GM12892 (cell line): Measurements from ENCODE around the gene FGGY.

Source experiments
- DNase-seq: peaks from one replicate; pipeline ENCODE4 v3.0.0; 2011; ENCODE audit not compliant: insufficient read length
- FAIRE-seq: peaks from 2 replicates; lab custom pipeline; 2011; peaks lifted over from hg19 to GRCh38; lab: Jason Lieb, UNC
- POLR2A ChIP-seq: IDR thresholded peaks from 2 replicates; pipeline ENCODE4 v1.6.1; 2011; ENCODE audit warnings: low read depth, low read length, control low read depth
- POLR2AphosphoS5 ChIP-seq: IDR thresholded peaks from 2 replicates; pipeline ENCODE4 v1.6.1; 2011; ENCODE audit warnings: low read depth, low read length, control low read depth
- TAF1 ChIP-seq: IDR thresholded peaks from 2 replicates; pipeline ENCODE4 v1.6.1; 2011; ENCODE audit warnings: low read depth, mild to moderate bottlenecking, control low read depth, low read length, borderline replicate concordance

FGGY gene

GRCh38 chr1:59504276-59504675 lies 207.4 kb downstream of the FGGY start:
- DNase-seq (no peak), FAIRE-seq (no peak)
- no peak for TF ChIP-seq POLR2AphosphoS5
- TF ChIP-seq POLR2A = no peak
- no peak for TF ChIP-seq TAF1

- no peak for TF ChIP-seq POLR2A
- no peak for TF ChIP-seq POLR2AphosphoS5
- no peak for TF ChIP-seq TAF1
- DNase-seq (no peak), FAIRE-seq (no peak)
Measured at GRCh38 chr1:59505596-59506028, 208.7 kb downstream of the FGGY start.

GRCh38 chr1:59506952-59507351 lies 210.1 kb downstream of the FGGY start:
- TF ChIP-seq TAF1 (no peak), POLR2A (no peak), POLR2AphosphoS5 (no peak)
- FAIRE-seq (peak; percentile 66), DNase-seq (no peak)

- TF ChIP-seq POLR2AphosphoS5 (no peak), POLR2A (no peak), TAF1 (no peak)
- FAIRE-seq = no peak
- DNase-seq = no peak
Measured at GRCh38 chr1:59509341-59509875, 212.5 kb downstream of the FGGY start.

DNA sequence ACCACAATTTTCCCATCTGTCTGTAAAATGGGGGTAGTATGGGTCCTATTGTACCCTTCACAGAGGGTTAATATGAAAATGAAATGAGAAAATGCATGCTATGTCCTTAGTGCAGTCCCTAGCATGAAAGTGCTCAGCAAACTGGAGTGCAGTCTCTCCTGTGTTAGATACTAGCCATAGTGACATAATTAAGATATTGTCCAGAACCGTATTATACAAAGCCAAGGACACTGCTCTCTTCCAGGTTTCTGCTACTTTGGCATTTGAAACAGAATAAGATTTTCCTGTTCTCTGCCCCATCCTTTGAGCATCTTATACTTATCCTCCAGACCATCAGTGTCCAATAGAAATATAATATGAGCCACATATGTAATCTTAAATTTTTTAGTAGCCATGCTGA lies 213.4 kb downstream of the FGGY start:
- DNase-seq = no peak
- TF ChIP-seq POLR2A (no peak), TAF1 (no peak), POLR2AphosphoS5 (no peak)
- no peak for FAIRE-seq

DNA sequence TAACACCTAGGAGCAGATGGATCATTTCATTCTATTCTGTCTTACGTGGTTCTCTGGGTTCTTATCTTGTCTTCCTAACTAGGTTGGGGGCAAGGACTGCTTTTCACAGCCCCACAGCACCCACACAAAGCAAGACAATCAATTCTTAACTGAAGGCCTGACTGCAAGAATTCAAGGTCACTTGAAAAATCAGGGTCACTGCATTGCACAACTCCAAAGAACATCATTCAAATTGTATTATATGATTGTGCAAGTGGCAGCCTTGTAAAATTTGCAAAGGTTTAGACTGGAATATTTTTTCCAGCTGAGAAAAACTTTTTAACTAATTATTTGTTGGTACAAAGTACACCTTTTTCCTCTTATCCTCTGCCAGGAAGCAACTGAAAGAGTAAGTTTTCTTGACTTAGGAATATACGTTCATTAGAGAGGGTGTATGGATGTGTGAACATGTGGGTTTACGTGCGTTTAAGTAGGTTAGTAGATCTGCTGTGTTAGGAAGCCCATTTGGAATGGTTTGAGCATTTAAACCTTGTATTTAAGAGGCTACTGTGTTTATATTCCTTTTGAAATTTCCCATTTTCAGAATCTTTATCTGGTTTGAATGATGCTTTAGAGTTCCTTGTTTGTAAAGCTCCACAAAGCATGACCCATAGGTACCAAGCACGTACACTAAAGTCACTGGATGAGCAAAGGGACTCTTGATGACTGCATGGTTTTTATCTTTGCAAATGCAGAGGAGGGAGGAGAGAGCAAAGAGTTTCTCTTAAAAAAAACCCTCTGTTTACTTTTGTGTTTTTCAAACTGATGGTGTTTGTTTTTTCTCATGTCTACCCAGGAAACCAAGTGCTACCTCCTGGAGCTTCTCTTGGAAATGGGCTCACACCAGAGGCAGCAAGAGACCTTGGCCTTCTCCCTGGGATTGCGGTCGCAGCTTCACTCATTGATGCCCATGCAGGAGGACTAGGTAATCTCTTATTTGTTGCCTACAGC lies 214.9 kb downstream of the FGGY start:
- DNase-seq (no peak), FAIRE-seq (no peak)
- TF ChIP-seq POLR2AphosphoS5 (no peak), TAF1 (no peak), POLR2A (no peak)

DNA sequence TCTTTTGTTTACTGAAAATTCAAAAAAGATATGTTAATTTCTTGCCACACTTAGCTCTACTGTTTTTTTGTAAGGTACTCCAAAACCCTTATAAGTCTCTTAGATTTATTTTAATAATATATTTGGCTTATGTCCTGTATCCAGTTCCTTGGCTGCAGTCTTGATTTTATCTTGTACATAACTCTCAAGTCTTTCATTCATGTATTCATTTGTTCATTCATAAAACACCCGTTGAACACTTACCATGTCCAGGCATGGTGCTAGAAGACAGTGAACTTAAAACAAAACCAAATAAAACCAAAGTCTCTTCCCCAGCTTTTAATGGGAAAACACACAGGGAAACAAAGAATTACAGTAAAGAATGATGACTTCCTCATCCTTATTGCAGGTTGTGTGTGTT lies 215.8 kb downstream of the FGGY start:
- TF ChIP-seq POLR2A (no peak), TAF1 (no peak), POLR2AphosphoS5 (no peak)
- DNase-seq = no peak
- no peak for FAIRE-seq

- DNase-seq (no peak), FAIRE-seq (no peak)
- TF ChIP-seq TAF1 = no peak
- TF ChIP-seq POLR2AphosphoS5 = no peak
- TF ChIP-seq POLR2A = no peak
Measured at GRCh38 chr1:59514061-59514909, 217.4 kb downstream of the FGGY start.

GRCh38 chr1:59516881-59517280 lies 220.0 kb downstream of the FGGY start:
- FAIRE-seq = no peak
- TF ChIP-seq TAF1 (no peak), POLR2AphosphoS5 (no peak), POLR2A (no peak)
- DNase-seq = no peak

- FAIRE-seq = no peak
- TF ChIP-seq POLR2A (no peak), POLR2AphosphoS5 (no peak), TAF1 (no peak)
- DNase-seq = no peak
Measured at GRCh38 chr1:59520194-59520593, 223.3 kb downstream of the FGGY start.

DNA sequence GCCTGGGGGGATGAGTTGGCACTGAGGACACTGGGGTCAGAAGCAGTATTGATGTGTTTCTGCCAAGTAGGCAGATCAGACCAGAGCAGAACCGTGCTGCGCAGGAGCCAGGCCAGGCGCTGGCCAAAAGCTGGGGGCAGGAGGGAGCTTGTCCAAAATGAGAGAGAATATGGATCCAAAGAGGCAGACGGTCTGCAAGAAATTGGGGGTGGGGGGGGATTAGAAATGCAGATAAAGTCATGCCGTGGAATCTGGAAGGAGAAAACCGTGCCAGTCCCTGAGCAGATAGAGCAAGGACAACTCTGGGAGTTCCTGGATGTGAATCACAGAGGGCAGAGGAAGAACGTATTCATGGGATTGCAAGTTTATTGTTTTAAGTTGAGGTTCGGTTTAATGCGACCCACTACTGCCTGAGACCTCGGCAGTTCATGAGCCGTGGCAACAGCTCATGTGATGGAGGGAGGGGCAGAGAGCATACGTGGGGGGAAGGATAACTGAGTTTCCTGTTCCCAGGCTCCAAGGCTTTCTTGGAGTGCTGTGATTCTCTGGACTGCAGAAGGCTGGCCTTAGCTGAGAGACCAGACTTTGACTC lies 224.0 kb downstream of the FGGY start:
- no peak for TF ChIP-seq POLR2A
- no peak for TF ChIP-seq POLR2AphosphoS5
- no peak for TF ChIP-seq TAF1
- DNase-seq (no peak), FAIRE-seq (no peak)
